ENCODE measurements around the gene KRTAP9-1.
"Not testable (repeated sequence)": the region's sequence is repeated elsewhere in the genome, so short reads cannot be mapped to it uniquely, and the experiment has no call there.

The KRTAP9-1 gene

DNA sequence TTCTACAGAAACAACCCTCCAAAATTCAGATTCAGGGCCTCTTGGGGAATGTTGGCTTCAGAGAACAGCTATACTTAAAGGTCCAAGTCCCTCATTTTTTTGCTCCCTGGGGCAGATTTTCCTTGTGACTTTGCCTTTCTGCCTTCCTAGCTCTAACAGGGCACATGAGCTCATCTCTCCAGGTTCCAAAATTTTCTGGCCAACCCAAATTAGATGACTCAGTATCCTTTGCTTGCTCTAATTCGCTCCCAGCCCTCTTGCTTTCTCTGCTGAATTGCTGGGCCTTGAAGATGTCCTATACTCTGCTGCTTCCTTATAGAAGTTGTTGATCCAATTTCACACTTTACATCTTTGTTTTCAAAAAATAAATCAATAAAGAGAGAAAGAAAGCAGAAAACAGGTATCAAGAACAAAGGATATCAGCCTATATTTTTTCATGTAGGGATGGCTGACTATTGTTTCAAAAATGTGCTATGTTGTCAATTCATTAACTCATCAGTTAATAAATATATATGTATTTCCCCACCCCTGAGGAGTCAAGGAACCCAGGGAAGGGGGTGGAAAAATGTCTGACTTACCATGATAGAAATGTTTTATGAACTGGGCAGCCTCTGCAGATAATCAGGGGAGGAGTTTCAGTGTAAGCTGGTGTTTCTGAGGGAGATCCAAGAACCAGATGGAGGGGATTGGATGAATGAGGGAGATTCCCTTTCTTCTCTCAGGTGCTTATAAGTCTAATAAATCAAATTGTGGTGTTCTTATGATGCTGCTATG, 10.7 kb upstream of the KRTAP9-1 start:
- DNase-seq (ENCODE audit: low spot score) = no peak

DNA sequence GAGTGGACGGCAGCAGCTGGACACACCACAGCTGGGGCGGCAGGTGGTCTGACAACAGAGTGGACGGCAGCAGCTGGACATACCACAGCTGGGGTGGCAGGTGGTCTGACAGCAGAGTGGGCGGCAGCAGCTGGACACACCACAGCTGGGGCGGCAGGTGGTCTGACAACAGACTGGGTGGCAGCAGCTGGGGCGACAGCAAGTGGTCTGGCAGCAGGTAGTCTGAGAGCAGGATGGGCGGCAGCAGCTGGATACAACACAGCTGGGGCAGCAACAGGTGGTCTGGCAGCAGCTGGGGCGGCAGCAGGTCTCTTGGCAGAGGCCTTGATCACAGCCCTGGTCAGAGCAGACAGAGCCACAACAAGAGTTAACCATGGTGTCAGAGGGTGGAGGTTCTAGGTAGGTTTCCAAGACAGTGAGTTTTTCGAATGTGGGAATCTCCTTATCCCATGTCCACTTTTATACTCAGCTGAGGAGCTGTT, 5.2 kb upstream of the KRTAP9-1 start, which contains the start of gene KRTAP4-1:
Gene KRTAP4-1, minus strand, starts transcription at position 432 of the 482 bp plus-strand sequence. Its CDS starts 57 bp downstream, at position 375.
- no peak for DNase-seq (ENCODE audit: low spot score)

DNA sequence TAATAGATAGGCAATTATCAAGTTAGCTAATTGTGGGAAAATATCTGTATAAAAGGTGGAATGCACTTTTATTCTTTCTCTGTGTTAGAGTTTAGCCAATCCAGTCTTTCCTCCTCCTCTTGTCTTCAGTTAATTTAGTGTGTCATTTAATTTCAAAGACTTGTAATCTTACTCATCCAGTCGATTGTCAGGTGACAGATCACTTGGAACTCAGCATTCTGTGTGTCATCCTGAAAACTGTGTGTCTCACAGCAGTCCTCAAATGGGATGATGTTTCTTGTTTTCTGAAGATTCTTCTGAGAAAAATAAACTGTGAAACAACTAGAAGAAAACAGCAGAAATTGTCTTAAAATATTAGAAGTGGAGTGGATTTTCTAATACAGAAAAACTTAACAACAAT, 4.7 kb upstream of the KRTAP9-1 start:
- no peak for DNase-seq (ENCODE audit: low spot score)

DNA sequence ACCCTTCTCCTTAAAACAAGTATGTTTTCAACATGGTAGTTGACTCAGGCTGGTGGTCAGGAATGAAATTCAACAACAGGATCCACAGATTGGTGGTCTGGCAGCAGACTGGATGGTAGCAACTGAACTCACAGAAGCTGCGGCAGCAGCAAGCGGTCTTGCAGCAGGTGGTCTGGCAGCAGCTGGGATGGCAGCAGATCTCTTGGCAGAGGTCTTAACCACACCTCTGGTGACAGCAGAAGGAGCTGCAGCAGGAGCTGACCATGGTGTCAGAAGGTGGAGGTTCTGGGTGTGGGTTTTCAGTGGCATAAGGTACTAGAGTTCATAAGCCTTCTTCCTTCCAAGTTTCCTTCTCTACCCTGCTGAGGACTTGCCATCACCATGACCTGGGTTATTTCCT, 2.8 kb upstream of the KRTAP9-1 start:
- DNase-seq (ENCODE audit: low spot score) = no peak

DNA sequence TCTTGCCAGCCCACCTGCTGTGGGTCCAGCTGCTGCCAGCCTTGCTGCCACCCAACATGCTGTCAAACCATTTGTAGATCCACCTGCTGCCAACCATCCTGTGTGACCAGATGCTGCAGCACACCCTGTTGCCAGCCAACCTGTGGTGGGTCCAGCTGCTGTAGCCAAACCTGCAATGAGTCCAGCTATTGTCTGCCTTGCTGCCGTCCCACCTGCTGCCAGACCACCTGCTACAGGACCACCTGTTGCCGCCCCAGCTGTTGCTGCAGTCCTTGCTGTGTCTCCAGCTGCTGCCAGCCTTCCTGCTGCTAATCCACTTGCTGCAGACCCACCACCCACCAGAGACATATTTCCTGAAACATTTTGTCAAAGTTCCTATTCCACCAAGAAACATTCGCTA, 641 bp downstream of the KRTAP9-1 start:
- no peak for DNase-seq (ENCODE audit: low spot score)

DNA sequence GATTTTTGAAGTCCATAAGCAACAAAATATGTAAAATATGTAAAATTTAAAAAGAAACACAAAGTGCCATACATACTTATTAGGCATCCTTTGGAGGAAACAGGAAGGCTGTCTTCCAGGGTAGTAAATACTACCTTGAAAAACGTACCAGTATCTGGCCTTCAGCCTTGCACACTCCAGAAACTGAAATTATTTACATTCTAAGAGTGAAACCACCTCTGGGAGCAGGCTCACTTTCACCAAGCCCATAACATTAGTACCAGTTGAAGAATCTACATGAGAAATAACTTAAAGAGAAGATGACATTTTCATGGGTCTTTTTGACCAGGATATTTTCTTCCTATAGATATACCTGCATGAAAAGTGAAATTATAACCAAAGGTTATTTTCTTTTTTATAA, 6.4 kb downstream of the KRTAP9-1 start:
- DNase-seq (ENCODE audit: low spot score) = no peak

DNA sequence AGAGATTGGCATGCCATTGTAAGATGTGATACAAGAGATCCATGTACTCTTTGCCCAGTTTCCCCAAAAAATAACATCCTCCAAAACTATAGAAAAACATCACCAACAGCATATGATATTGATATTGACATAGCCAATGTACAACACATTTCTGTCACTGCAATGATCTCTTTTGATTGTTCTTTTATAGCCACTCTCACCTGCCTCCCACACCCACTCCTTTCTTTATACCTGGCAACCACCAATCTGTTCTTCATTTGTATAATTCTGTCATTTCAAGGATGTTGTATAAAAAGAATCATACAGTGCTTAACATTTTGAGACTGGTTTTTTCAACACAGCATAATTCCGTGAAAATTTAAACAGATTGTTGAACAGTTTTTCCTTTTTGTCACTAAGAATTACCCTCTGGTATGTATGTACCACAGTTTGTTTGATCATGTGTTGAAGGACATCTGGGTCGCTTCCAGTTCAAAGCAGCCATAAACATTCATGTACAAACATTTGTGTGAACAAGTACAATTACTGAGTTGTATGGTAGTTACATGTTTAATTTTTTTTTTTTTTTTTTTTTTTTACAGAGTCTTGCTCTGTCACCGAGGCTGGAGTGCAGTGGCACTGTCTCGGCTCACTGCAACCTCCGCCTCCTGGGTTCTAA, 9.9 kb downstream of the KRTAP9-1 start:
- no peak for DNase-seq (ENCODE audit: low spot score)

DNA sequence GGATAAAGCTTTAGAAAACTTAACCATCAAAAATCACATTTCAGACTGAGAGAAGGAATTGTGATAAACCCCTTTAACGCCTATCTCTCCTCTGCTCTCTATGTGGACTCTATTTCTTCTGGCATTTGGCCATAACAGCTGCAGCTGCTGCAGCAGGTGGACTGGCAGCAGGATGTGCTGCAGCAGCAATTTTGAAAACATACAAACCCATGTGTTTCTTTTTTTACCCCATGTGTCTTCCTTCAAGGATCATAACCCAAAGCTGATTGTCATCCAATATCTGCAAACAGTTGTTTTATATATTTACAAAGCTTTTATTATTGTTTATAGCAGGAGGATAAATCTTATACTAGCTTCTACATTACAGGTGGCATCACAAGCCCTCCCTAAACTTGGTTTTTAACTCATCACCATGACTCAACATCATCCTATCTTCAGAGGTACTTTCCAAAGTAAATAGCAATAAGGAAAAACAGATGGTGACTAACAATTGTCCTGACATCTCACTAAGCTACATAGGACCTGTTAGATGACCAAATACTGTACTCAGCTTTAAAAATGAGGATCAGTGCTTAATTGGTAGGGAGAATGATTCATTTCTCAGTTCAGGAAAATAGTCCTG, 22.3 kb downstream of the KRTAP9-1 start:
- DNase-seq (ENCODE audit: low spot score) = no peak

DNA sequence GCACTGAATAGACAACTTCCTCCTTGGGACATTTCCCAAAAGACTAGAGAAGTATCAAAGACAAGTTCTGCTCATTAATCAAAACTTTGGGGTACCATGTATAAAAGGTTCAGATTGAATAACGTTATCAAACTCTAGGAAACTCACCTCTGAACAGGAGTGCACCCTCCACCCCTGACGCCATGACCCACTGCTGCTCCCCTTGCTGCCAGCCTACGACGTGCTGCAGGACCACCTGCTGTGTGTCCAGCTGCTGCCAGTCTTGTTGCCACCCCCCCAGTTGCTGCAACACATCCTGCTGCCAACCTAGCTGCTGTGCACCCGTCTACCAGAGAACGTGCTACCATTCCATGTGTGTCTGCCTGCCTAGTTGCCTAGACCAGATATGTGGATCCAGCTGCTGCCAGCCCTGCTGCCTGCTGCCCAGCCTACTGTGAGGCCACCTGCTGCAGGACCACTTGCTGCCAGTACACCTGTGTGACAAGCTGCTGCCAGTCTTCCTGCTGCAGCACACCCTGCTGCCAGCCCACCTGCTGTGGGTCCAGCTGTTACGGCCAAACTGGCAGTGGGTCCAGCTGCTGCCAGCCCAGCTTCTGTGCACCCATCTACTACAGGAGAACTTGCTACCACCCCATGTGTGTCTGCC, 23.0 kb downstream of the KRTAP9-1 start:
- DNase-seq (ENCODE audit: low spot score) = no peak

DNA sequence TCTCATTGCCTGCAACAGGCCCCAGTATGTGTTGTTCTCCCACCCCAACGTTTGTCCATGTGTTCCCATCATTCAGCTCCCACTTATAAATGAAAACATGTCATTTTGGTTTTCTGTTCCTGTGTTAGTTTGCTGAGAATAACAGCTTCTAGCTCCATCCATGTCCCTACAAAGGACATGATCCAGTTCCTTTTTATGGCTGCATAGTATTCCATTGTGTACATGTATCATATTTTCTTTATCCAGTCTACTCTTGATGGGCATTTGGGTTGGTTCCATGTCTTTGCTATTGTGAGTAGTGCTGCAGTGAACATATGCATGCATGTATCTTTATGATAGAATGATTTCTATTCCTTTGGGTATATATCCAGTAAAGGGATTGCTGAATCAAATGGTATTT, 26.0 kb downstream of the KRTAP9-1 start:
- DNase-seq (ENCODE audit: low spot score) = no peak

DNA sequence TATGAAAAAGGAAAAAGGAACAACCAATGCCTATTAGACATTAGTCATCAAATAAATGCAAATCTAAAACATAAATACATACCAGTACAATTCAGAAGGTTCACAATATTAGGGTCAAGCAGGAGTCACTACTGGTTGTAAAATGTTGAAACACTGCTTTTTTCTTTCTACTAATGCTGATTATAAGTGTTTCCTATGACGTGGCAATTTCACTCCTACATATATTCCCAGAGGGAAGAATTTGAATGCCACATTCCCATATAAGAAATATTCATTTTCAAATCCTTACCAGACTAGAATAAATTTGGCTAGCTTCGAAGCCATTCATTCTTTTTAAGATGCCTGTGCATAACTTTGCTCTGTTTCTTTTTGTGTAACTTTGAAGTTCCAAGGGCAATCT, 34.1 kb downstream of the KRTAP9-1 start:
- no peak for DNase-seq (ENCODE audit: low spot score)

DNA sequence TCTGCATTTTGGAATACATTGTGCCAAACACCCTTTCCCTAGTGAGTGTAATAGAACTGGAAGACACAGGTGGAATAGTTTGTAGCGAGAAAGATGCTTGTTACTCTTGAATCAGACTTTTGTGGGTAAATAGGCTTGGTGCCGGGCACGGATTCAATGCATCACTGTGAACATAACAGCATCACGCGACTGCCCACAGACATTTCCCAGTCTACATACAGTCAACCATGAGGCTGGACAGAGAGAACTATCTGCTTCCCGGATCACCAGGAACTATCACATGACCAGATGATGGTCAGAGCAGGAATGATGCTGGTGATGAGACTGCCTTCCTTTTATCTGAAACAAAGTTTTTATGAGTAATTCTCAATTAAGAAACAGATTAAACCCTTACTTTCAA, 36.4 kb downstream of the KRTAP9-1 start:
- DNase-seq (ENCODE audit: low spot score) = no peak

DNA sequence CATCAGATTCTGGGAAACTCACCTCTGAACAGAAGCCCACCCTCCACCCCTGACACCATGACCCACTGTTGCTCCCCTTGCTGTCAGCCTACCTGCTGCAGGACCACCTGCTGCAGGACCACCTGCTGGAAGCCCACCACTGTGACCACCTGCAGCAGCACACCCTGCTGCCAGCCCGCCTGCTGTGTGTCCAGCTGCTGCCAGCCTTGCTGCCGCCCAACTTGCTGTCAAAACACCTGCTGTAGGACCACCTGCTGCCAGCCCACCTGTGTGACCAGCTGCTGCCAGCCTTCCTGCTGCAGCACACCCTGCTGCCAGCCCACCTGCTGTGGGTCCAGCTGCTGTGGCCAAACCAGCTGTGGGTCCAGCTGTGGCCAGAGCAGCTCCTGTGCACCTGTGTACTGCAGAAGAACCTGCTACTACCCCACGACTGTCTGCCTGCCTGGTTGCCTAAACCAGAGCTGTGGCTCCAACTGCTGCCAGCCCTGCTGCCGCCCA, 37.0 kb downstream of the KRTAP9-1 start, which contains the start of gene KRTAP9-2:
Gene KRTAP9-2, plus strand, starts transcription at position 51 of the 498 bp plus-strand sequence. Its CDS starts 7 bp downstream, at position 58.
- DNase-seq (ENCODE audit: low spot score) = not testable (repeated sequence)

DNA sequence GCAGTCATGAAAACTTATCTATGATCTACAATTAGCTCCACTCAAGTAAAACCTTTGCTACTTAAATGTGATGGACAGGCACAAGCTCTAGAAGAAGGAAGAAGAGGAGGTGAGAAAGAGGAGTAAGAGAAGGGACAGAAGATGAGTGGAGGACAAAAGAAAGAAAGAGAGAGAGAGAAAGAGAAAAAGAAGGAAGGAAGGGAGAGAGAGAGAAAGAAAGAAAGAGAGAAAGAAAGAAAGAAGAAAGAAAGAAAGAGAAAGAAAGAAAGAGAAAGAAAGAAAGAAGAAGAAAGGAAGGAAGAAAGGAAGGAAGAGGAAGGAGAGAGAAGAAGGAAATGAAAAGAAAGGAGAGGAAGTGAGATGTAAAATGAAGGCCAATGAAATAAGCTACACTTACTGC, 40.4 kb downstream of the KRTAP9-1 start:
- no peak for DNase-seq (ENCODE audit: low spot score)

DNA sequence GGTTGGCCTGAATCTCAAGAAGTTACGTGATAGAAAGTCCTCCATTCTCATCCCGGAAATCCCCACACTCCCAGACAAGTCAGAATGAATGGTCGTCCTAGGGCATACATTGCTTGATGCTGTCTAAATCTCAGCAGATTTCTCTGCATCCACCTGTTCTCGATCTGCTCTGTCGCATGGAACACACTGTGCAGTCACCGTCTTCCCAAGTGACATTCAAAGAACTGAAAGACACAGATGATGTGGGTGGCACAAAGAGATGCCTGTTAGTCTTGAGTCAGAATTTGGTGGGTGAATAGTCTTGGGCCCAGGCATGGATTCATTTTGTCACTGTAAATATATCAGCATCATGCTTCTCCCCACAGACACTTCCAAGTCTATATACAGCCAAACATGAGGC, 42.0 kb downstream of the KRTAP9-1 start:
- DNase-seq (ENCODE audit: low spot score) = no peak

DNA sequence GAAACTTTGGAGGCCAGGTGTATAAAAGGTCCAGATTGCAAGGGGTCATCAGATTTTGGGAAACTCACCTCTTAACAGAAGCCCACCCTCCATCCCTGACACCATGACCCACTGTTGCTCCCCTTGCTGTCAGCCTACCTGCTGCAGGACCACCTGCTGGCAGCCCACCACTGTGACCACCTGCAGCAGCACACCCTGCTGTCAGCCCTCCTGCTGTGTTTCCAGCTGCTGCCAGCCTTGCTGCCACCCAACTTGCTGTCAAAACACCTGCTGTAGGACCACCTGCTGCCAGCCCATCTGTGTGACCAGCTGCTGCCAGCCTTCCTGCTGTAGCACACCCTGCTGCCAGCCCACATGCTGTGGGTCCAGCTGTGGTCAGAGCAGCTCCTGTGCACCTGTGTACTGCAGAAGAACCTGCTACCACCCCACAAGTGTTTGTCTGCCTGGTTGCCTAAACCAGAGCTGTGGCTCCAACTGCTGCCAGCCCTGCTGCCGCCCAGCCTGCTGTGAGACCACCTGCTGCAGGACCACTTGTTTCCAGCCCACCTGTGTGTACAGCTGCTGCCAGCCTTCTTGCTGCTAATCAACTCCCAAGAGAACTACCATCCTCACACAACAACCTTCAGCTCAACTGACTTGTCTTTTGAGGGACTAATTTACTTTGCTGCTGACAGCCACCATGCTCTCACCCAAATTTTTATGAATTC, 42.9 kb downstream of the KRTAP9-1 start, which contains the start of gene KRTAP9-3:
Gene KRTAP9-3, plus strand, starts transcription at position 51 of the 707 bp plus-strand sequence. Its CDS starts 53 bp downstream, at position 104.
- not testable (repeated sequence) for DNase-seq (ENCODE audit: low spot score)

DNA sequence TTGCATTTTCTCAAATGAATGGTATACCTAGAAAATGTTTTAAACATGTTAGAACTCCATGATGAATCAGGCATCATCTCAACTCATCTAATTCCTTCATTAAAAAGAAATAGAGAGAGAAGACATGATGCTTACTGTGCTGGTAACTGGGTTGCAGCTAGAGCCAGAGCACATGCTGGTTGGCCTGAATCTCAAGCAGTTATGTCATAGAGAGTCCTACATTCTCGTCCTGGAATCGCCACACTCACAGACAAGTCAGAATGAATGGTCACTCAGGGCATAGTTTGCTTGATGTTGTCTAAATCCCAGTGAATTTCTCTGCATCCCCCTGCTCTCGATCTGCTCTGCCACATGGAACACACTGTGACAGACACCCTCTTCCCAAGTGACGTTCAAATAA, 47.4 kb downstream of the KRTAP9-1 start:
- not testable (repeated sequence) for DNase-seq (ENCODE audit: low spot score)

DNA sequence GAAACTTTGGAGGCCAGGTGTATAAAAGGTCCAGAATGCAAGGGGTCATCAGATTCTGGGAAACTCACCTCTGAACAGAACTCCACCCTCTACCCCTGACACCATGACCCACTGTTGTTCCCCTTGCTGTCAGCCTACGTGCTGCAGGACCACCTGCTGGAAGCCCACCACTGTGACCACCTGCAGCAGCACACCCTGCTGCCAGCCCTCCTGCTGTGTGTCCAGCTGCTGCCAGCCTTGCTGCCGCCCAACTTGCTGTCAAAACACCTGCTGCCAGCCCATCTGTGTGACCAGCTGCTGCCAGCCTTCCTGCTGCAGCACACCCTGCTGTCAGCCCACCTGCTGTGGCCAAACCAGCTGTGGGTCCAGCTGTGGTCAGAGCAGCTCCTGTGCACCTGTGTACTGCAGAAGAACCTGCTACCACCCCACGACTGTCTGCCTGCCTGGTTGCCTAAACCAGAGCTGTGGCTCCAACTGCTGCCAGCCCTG, 48.3 kb downstream of the KRTAP9-1 start, which contains the start of gene KRTAP9-8:
Gene KRTAP9-8, plus strand, starts transcription at position 51 of the 489 bp plus-strand sequence. Its CDS starts 53 bp downstream, at position 104.
- DNase-seq (ENCODE audit: low spot score) = not testable (repeated sequence)
